Aorta (tissue), 5 donors: ENCODE measurements around the gene BLACAT1. TPM values are rescaled to one million over a fixed set of nuclear protein-coding genes. Genes with fewer than 3 reads are reported as not detected.
A peak's percentile ranks its signal among the peaks of the same experiment; 100 is the strongest.

Source experiments
- ATAC-seq: fragments of 200-7000 bp; cut with Tn5 transposase; one replicate; pipeline ENCODE4 v1.9.1; 2022; ENCODE audit warnings: moderate library complexity; ENCODE audit not compliant: low FRiP score
- DNase-seq, 2 donors: peaks; one replicate each; pipeline ENCODE4 v3.0.0-alpha.2; 2020
- H3K27ac ChIP-seq, 2 donors: one replicate each; pipeline ENCODE4 v1.5.1; 2013; ENCODE audit warnings: low read length in 2 of 2, mild to moderate bottlenecking in 2 of 2, moderate library complexity in 2 of 2, control low read depth in 1 of 2, inconsistent platforms in 1 of 2, low read depth in 1 of 2
- H3K27me3 ChIP-seq, 2 donors: one replicate each; pipeline ENCODE4 v1.6.1; 2013; ENCODE audit warnings: control low read depth in 1 of 2, low read length in 1 of 2, mild to moderate bottlenecking in 1 of 2, moderate library complexity in 1 of 2; ENCODE audit not compliant: insufficient read depth in 2 of 2, control insufficient read depth in 1 of 2
- H3K36me3 ChIP-seq, 2 donors: one replicate each; pipeline ENCODE4 v1.6.1; 2013; ENCODE audit warnings: control low read depth in 1 of 2, low read length in 1 of 2, mild to moderate bottlenecking in 1 of 2; ENCODE audit not compliant: insufficient read depth in 2 of 2, control insufficient read depth in 1 of 2
- H3K4me1 ChIP-seq, 2 donors: one replicate each; pipeline ENCODE4 v1.6.1; 2013; ENCODE audit warnings: low read length in 2 of 2, control low read depth in 1 of 2, mild to moderate bottlenecking in 1 of 2, moderate library complexity in 1 of 2; ENCODE audit not compliant: insufficient read depth in 2 of 2, control insufficient read depth in 1 of 2
- H3K4me3 ChIP-seq, 2 donors: one replicate each; pipeline ENCODE4 v1.5.1; 2013; ENCODE audit warnings: low read length in 2 of 2, control low read depth in 1 of 2, mild to moderate bottlenecking in 1 of 2
- H3K9me3 ChIP-seq: one replicate; pipeline ENCODE4 v1.6.1; 2013; ENCODE audit warnings: mild to moderate bottlenecking, low read length; ENCODE audit not compliant: control insufficient read depth
- WGBS, 2 donors: extraction: QIAGEN DNeasy Blood & Tissue Kit; methylation state at CpG; one replicate each; pipeline ENCODE4 v1.1.7; 2013; 5-methylcytosine and 5-hydroxymethylcytosine counted together
- intact Hi-C, 2 donors: fragments of 100-400 bp; cut with DNase I; formaldehyde crosslinking; loops; one replicate each; pipeline versions ENCODE4 v1.14.2 to v1.15.0; 2022
- polyA plus RNA-seq, 2 donors: library from polyadenylated mRNA; stranded (reverse); fragments of 200-250 nt; gene quantifications; one replicate each; pipeline ENCODE4 v1.2.3, GENCODE V29; 2013
- total RNA-seq, 2 donors: library from RNA; stranded (reverse); fragmentation: NEBNext Ultra II Directional; extraction: Animal tissue kit (Norgen Biotek cat#: 25700); gene quantifications; one replicate each; pipeline ENCODE4 v1.2.1, GENCODE V29; 2021
- donor health status: healthy with polysubstance abuse.
- donor health status: Bipolar disorder and iron deficiency.
- donor health status: DM: no; HTN: no; CAD: no.
- donor health status: DM: no; HTN: no; CAD: no.
- donor health status: DM: yes; HTN: yes; CAD: no.

BLACAT1 gene
- total and polyA plus RNA-seq, 4 donors: 0.21 TPM; not detected in 3

GRCh38 chr1:205441318-205441633 is 14.6 kb downstream of the BLACAT1 start:
- ATAC-seq (no peak), DNase-seq (no peak)
- intact Hi-C loops: no loop called here
- no peaks in the 10 kb centered on the region for H3K9me3 ChIP-seq
- H3K36me3 ChIP-seq: no peaks in the 10 kb centered on the region
- no peaks in the 10 kb centered on the region for H3K4me1 ChIP-seq
- H3K27ac ChIP-seq: no peak overlapping the region
- 89 to 92% methylated on average over 6 of the region's 6 CpGs for WGBS, 2 donors
- H3K4me3 ChIP-seq: no peak overlapping the region
- H3K27me3 ChIP-seq: no peaks in the 10 kb centered on the region

- DNase-seq: no peak
- Histone ChIP-seq H3K36me3 (no peaks in the 10 kb centered on the region), H3K27ac (no peak overlapping the region), H3K9me3 (no peaks in the 10 kb centered on the region), H3K4me1 (no peaks in the 10 kb centered on the region), H3K27me3 (no peaks in the 10 kb centered on the region), H3K4me3 (no peak overlapping the region)
- 78 to 81% methylated on average over 15 of the region's 15 CpGs for WGBS, 2 donors
- intact Hi-C loops: no loop called here
- ATAC-seq: no peak
Observed at GRCh38 chr1:205440476-205441317, 15.1 kb downstream of the BLACAT1 start.

- DNase-seq (no peak), ATAC-seq (no peak)
- Histone ChIP-seq H3K27me3 (no peaks in the 10 kb centered on the region), H3K9me3 (no peaks in the 10 kb centered on the region), H3K36me3 (no peaks in the 10 kb centered on the region), H3K4me1 (no peaks in the 10 kb centered on the region), H3K4me3 (no peak overlapping the region), H3K27ac (no peak overlapping the region)
- intact Hi-C loops: no loop called here
- WGBS, 2 donors: 83 to 84% methylated on average over 5 of the region's 5 CpGs
Observed at GRCh38 chr1:205440121-205440475, 15.7 kb downstream of the BLACAT1 start.

- intact Hi-C loops: loop anchor here (5.0 to 10.0 kb wide), 2 partner anchors 44 to 164 kb away; no protein-coding TSS in a partner anchor
- ATAC-seq (peak; percentile 72), DNase-seq (peak; percentile 86 to 91)
- H3K4me1 ChIP-seq: no peaks in the 10 kb centered on the region
- no peaks in the 10 kb centered on the region for H3K9me3 ChIP-seq
- no peak overlapping the region for H3K4me3 ChIP-seq
- no peaks in the 10 kb centered on the region for H3K36me3 ChIP-seq
- no peaks in the 10 kb centered on the region for H3K27me3 ChIP-seq
- 45 to 47% methylated on average over 13 of the region's 13 CpGs for WGBS, 2 donors
- H3K27ac ChIP-seq: no peak overlapping the region
Observed at GRCh38 chr1:205438213-205439158, 17.4 kb downstream of the BLACAT1 start.

GRCh38 chr1:205437570-205437969 is 18.3 kb downstream of the BLACAT1 start:
- DNase-seq (peak in 1 of 2 donors; percentile 17), ATAC-seq (no peak)
- Histone ChIP-seq H3K4me3 (no peak overlapping the region), H3K4me1 (no peaks in the 10 kb centered on the region), H3K27ac (no peak overlapping the region), H3K27me3 (no peaks in the 10 kb centered on the region), H3K36me3 (no peaks in the 10 kb centered on the region), H3K9me3 (no peaks in the 10 kb centered on the region)
- WGBS, 2 donors: 89 to 97% methylated on average over 2 of the region's 2 CpGs
- intact Hi-C loops: loop anchor here (5.0 to 10.0 kb wide), 2 partner anchors 45 to 163 kb away; no protein-coding TSS in a partner anchor

- H3K27me3 ChIP-seq: no peaks in the 10 kb centered on the region
- H3K27ac ChIP-seq: no peak overlapping the region
- intact Hi-C loops: loop anchor here (5.0 to 10.0 kb wide), 2 partner anchors 45 to 162 kb away; no protein-coding TSS in a partner anchor
- DNase-seq (peak in 1 of 2 donors; percentile 14), ATAC-seq (no peak)
- no peaks in the 10 kb centered on the region for H3K4me1 ChIP-seq
- no peaks in the 10 kb centered on the region for H3K9me3 ChIP-seq
- no peak overlapping the region for H3K4me3 ChIP-seq
- H3K36me3 ChIP-seq: no peaks in the 10 kb centered on the region
- WGBS, 2 donors: 93 to 94% methylated on average over 5 of the region's 5 CpGs
Observed at GRCh38 chr1:205436776-205437410, 19.0 kb downstream of the BLACAT1 start.

GRCh38 chr1:205435578-205436573 is 20.0 kb downstream of the BLACAT1 start:
- intact Hi-C loops: loop anchor here (5.0 to 10.0 kb wide), 2 partner anchors 46 to 161 kb away; no protein-coding TSS in a partner anchor
- no peaks in the 10 kb centered on the region for H3K9me3 ChIP-seq
- ATAC-seq (no peak), DNase-seq (peak in 1 of 2 donors; percentile 45)
- H3K36me3 ChIP-seq: no peaks in the 10 kb centered on the region
- 59 to 65% methylated on average over 11 of the region's 11 CpGs for WGBS, 2 donors
- no peaks in the 10 kb centered on the region for H3K4me1 ChIP-seq
- H3K27ac ChIP-seq: no peak overlapping the region
- H3K4me3 ChIP-seq: no peak overlapping the region
- no peaks in the 10 kb centered on the region for H3K27me3 ChIP-seq
